DMS 273 treated with DMSO at 0.1 percent for 48 hours (cell line): Measurements from ENCODE around the gene BMP2K.

Experiments
- DNase-seq: peaks from one replicate; lab custom pipeline; 2025; lab: John Stamatoyannopoulos, UW

BMP2K gene

DNA sequence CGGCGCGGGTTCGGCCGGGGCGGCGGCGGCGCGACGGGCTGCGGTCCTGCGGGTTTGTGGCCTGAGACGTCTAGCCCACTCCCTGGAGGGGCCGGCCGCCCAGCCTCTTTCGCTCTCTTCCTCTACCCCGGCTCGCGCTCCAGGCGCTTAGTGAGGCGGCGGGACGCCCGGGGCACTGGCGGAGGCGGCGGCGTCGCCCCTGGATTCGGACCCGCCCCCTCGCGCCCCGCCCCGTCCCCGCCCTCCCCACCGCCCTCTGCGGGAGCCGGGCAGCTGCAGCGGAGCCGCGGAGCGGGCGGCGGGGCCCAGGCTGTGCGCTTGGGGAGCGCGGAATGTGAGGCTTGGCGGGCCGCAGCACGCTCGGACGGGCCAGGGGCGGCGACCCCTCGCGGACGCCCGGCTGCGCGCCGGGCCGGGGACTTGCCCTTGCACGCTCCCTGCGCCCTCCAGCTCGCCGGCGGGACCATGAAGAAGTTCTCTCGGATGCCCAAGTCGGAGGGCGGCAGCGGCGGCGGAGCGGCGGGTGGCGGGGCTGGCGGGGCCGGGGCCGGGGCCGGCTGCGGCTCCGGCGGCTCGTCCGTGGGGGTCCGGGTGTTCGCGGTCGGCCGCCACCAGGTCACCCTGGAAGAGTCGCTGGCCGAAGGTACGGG is at the start of gene BMP2K:
TSS of gene BMP2K (plus strand) at position 272 of the 650 bp plus-strand sequence. CDS start at position 466, 194 bp downstream.
- DNase-seq = peak; percentile 39

GRCh38 chr4:78726546-78726945 is 49.6 kb upstream of the BMP2K start:
- DNase-seq = no peak

- DNase-seq = no peak
These were observed 43.6 kb upstream of the BMP2K start for GRCh38 chr4:78732332-78733104.

GRCh38 chr4:78734441-78735162 is 41.5 kb upstream of the BMP2K start:
- DNase-seq = no peak

DNA sequence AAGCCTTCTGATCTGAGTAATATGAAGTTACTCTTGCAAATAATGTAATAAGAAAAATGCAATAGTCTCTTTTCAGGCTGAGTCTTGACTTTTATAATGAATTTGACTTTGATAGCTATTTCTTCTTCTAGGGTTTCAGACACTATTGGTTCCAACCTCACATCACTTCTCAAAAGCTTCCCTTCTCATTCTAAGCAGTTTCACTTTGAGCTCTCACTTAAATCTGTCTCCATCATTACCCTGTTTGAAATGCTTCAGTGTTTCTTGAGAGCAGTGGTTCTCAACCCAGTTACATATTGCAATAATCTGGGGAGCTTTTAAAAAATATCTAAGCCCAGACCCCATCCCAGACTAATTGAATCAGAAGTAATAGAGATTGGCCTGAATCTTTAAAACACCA is 40.5 kb upstream of the BMP2K start:
- DNase-seq = no peak

GRCh38 chr4:78737035-78737434 is 39.1 kb upstream of the BMP2K start:
- no peak for DNase-seq

GRCh38 chr4:78737973-78738372 is 38.2 kb upstream of the BMP2K start:
- no peak for DNase-seq

DNA sequence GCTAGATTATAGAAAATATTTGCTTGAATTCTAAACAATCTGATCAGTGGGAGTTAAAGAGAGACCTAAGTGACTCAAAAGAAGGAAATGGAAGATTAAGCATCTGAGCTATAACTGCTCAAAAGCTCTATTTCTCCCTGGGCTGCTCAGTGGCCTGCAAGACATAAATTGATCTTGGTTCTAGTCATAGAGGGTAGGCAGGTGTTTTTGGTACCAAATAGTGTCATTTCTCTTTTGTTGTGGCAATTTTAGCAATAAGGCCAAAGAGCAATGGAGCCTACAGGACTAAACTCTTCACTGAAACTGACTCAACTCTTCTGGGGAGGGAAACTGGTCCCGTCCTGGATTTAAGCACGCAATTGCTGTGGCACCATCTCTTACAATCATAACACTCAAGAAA is 33.9 kb upstream of the BMP2K start:
- no peak for DNase-seq

- no peak for DNase-seq
These were observed 28.7 kb upstream of the BMP2K start for GRCh38 chr4:78747475-78747922.

DNA sequence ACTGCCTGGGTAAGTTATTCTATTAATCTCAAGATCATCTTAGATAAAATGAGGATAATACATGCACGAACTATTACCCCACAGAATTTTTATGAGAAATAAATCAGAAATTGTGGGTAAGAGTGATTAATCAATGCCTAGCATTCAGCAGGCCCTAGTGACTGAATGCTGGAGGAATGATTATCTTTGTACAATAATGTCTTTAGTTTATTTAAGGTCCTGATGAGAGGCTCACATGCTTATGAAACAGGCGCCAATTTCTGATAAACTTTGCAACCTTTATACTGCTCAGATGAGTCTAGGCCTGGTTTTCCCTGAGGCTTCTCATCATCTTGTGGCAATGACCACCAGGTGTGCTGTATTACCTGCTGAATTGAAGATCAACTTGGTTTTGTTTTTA is 27.8 kb upstream of the BMP2K start:
- no peak for DNase-seq

DNA sequence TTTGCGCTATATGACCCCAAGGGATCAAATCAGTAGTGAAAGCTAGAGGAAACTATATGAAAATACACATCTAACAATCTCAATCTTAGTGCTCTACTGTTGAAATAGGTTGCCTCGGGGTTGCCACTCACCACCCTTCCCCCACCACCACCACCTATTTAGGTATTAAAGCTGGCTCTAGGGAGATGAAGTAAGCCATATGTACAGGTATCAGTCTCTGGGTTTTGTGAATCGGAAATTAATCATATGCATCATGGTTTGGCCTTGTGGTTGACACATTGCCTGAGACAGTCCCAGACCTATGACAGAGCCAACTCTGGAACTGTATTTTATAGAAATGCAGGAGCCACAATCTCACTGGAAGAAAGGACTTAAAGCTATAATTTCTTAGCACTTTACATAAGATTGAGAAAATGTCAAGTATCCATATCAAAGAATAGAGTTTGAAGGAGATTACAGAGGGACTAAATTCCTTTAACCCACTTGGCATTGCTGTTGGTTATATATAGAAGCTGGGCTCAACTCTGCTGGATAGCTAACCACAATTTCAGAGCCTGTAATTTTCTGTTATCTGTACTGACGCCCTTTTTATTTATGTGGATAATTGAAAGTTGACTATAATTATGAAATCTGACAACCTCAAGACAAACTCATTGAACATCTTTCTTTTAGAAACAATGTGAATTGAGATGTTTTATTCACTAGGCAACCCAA is 26.7 kb upstream of the BMP2K start:
- DNase-seq = no peak

DNA sequence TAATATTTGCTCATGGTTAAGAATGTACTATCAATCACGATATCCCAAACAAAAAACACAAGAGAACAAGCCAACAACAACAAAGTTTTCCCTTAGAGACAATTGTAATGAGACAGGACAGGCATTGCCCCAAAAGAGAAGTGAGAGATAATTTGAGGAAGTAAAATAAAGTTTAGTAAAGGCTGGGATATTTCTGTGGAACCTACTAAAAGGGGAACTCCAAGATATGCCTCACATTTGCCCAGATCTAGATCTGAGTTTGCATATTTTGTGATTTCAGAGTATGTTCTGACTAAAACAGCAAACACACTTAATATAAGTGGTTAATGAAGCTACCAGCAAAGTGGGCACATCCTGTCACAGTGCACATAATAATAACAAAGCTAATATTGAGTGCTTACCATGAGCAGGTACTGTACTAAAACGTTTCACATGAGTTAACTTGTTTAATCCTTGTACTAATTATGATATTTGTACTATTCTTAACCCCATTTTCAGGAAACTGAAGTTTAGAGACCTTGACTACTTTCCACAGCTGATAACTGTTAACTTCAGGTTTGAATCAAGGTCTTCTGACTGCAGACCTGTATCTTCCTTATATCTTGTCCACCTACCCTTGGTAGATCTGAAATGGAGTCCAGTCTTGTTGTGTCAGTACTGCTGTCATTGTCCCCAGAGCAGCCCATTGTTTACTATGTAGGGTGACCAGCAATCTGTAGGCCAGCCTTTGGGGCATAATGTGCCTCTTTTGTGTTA is 26.0 kb upstream of the BMP2K start:
- DNase-seq = no peak

GRCh38 chr4:78753091-78753490 is 23.1 kb upstream of the BMP2K start:
- no peak for DNase-seq

- DNase-seq = no peak
These were observed 21.3 kb upstream of the BMP2K start for GRCh38 chr4:78754872-78755271.

DNA sequence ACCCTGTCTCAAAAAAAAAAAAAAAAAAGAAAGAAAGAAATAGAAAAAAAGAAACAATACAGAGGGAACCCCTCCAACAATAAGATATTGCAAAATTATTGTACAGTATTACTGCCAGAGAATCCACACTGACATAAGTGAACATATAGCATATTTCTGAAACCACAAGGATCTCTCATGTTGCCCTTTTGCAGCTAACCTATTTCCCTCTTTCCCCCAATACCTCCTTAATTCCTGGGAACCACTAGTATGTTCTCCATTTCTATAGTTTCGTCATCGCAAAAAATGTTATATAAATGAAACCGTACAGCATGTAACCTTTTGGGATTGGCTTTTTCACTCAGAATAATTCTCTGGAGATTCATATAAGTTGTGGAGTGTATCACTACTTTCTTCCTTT is 20.0 kb upstream of the BMP2K start:
- DNase-seq = no peak

- DNase-seq = no peak
These were observed 19.4 kb upstream of the BMP2K start for GRCh38 chr4:78756776-78757175.

DNA sequence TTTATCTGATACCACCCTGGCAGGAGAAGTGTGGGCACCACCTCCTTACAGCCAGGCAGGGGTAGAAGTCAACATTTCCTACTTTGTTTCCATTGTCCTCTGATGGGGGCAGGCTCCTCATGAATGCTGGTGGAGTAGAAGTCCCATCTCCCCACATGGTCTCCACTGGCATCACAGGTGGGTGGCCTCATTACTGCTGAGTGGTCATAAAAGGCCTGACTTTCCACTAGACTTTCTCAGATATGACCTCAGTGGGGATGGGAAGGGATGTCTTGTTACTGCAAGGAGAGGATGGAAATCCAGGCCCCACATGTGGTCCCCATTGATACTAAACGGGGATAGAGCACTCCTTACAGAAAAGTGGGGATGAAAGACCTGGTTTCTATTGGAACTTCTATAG is 18.6 kb upstream of the BMP2K start:
- no peak for DNase-seq

DNA sequence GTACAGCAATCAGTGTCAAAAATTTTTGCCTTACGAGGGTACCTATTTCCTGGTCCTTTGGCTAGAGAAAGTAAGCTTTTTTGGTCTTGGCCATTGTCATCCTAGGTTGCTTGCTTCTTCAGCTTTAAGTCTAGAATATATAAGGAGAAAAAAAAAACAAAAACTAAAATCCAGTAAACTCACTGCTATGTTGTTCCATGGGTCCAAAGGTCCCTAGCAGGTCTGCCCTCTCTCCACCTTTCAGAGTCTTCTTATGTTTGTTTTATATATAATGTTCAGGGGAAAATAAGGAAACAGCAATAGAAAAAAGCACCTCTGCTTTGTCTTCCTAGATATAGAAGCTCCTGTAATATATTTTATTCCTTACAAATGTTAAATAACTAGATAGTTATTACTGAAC is 18.1 kb upstream of the BMP2K start:
- no peak for DNase-seq

DNA sequence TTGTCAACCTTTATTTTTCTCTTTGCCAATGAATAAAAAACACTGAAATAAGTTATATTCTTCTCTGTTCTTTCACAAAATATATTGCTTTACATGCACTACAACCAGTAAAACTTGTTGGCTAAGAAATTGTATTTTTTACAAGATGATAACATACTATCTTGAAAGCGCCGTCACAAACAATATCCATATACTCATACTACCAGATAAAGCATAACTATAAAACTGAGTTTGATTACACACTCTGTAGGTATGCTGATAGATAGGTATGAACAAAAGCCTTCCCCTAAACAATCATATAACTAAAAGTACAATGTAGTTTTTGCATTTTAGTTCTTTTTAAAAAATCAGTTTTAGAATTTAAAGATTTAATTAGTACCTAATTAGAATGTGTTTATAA is 13.6 kb upstream of the BMP2K start:
- no peak for DNase-seq

GRCh38 chr4:78763251-78763650 is 12.9 kb upstream of the BMP2K start:
- DNase-seq = no peak

GRCh38 chr4:78763763-78764387 is 12.3 kb upstream of the BMP2K start:
- DNase-seq = no peak
